OCI-LY7 (cell line): ENCODE measurements around the gene TRIM33. TPM values are rescaled to one million over a fixed set of nuclear protein-coding genes. Genes with fewer than 3 reads are reported as not detected.

Experiments
- BruUV-seq: library from RNA; stranded (reverse); fragments of 400-500 nt; replicated peaks from 2 replicates; lab custom pipeline; 2021; lab: Mats Ljungman, UMichigan
- CTCF ChIA-PET: fragments of 300-600 bp; sonication (Branson Sonifier 250); formaldehyde crosslinking; loops from one replicate; lab custom pipeline; 2022; ENCODE audit warnings: antibody characterized with exemption; ENCODE audit not compliant: unreplicated experiment; lab: Charles Lee
- POLR2A ChIA-PET: fragments of 300-600 bp; sonication (Branson Sonifier 250); formaldehyde crosslinking; loops from one replicate; lab custom pipeline; 2022; ENCODE audit warnings: antibody characterized with exemption; lab: Charles Lee
- DNase-seq: peaks from one replicate; pipeline ENCODE4 v3.0.0-alpha.2; 2015; ENCODE audit warnings: low spot score
- H2AFZ ChIP-seq: fragments of 200-600 bp; sonication (generic), shearing (Covaris generic); 2 replicates; pipeline ENCODE4 v1.6.1; 2014; ENCODE audit warnings: mild to moderate bottlenecking, antibody characterized with exemption, low read length, moderate library complexity
- H3K27ac ChIP-seq: fragments of 200-600 bp; sonication (generic); 2 replicates; pipeline ENCODE4 v1.5.1; 2014; ENCODE audit warnings: mixed run types, low read depth, mild to moderate bottlenecking, moderate library complexity, low read length, inconsistent platforms; ENCODE audit not compliant: poor library complexity, severe bottlenecking
- H3K36me3 ChIP-seq: fragments of 200-600 bp; sonication (generic); 2 replicates; pipeline ENCODE4 v1.6.1; 2014; ENCODE audit warnings: mild to moderate bottlenecking, antibody characterized with exemption, low read length, moderate library complexity, mixed read lengths; ENCODE audit not compliant: insufficient read depth
- H3K4me1 ChIP-seq: fragments of 200-600 bp; sonication (generic); 2 replicates; pipeline ENCODE4 v1.5.1; 2014; ENCODE audit warnings: mild to moderate bottlenecking, low read length; ENCODE audit not compliant: insufficient read depth, poor library complexity, severe bottlenecking
- H3K4me2 ChIP-seq: fragments of 200-600 bp; sonication (generic); 2 replicates; pipeline ENCODE4 v1.6.1; 2014; ENCODE audit warnings: mild to moderate bottlenecking, low read length
- H3K4me3 ChIP-seq: fragments of 200-600 bp; sonication (generic); 2 replicates; pipeline ENCODE4 v1.5.1; 2014; ENCODE audit warnings: mild to moderate bottlenecking, low read depth, low read length; ENCODE audit not compliant: poor library complexity, severe bottlenecking
- H3K79me2 ChIP-seq: fragments of 200-600 bp; sonication (generic); 2 replicates; pipeline ENCODE4 v1.6.1; 2016; ENCODE audit warnings: low read depth, mild to moderate bottlenecking, low read length, moderate library complexity, mixed read lengths; ENCODE audit not compliant: insufficient read depth
- H3K9me2 ChIP-seq: fragments of 200-600 bp; sonication (generic); 2 replicates; pipeline ENCODE4 v1.6.1; 2016; ENCODE audit warnings: mild to moderate bottlenecking, low read length, mixed read lengths; ENCODE audit not compliant: insufficient read depth
- H3K9me3 ChIP-seq: fragments of 200-600 bp; sonication (generic); 2 replicates; pipeline ENCODE4 v1.6.1; 2014; ENCODE audit warnings: mild to moderate bottlenecking, mixed run types, low read length, mixed read lengths
- H4K20me1 ChIP-seq: fragments of 200-600 bp; sonication (generic); 2 replicates; pipeline ENCODE4 v1.6.1; 2014; ENCODE audit warnings: mild to moderate bottlenecking, antibody characterized with exemption, low read length, moderate library complexity, mixed read lengths; ENCODE audit not compliant: insufficient read depth
- CTCF ChIP-seq: fragments of 200-600 bp; sonication (generic); conservative IDR thresholded peaks from 2 replicates; pipeline ENCODE4 v1.5.1; 2014; ENCODE audit warnings: mild to moderate bottlenecking, antibody characterized with exemption, low read length, moderate library complexity, mixed read lengths
- EZH2phosphoT487 ChIP-seq: fragments of 200-600 bp; sonication (generic); IDR thresholded peaks from 2 replicates; pipeline ENCODE4 v1.6.1; 2018; ENCODE audit warnings: low read depth, borderline replicate concordance, mild to moderate bottlenecking, mixed run types, antibody characterized with exemption, low read length, moderate library complexity, mixed read lengths
- intact Hi-C: fragments of 100-400 bp; cut with micrococcal nuclease; formaldehyde crosslinking; loops from one replicate; pipeline ENCODE4 v1.10.0; 2022; ENCODE audit not compliant: unreplicated experiment
- total RNA-seq, 2 experiments: library from RNA; depleted of rRNA in 1 of 2; stranded (reverse); fragments of >200 nt in 1 of 2; shearing (Covaris generic) in 1 of 2; gene quantifications; 2 replicates each; pipeline ENCODE4 v1.2.3, GENCODE V29; 2014 to 2022

The TRIM33 gene
- total RNA-seq, 2 experiments from 2014 or later: 43.0 to 44.7 TPM

GRCh38 chr1:114379987-114380386 is 131.0 kb downstream of the TRIM33 start:
- BruUV-seq: no TSS peak
- DNase-seq: no peak
- Histone ChIP-seq H3K4me3 (no peak overlapping the region), H3K9me2 (no peaks in the 10 kb centered on the region), H3K4me2 (no peak overlapping the region), H2AFZ (no peak overlapping the region), H3K4me1 (no peaks in the 10 kb centered on the region), H4K20me1 (no peaks in the 10 kb centered on the region), H3K36me3 (no peaks in the 10 kb centered on the region), H3K27ac (no peak overlapping the region), H3K79me2 (no peaks in the 10 kb centered on the region), H3K9me3 (peaks cover 24% of the 10 kb centered on the region; the same call in 1 of the 2 replicates)
- ChIA-PET CTCF (no interaction called here), POLR2A (interaction anchor here (0.9 kb wide), 1 partner anchor 25 kb away, joined by 3 read pairs; no protein-coding TSS in a partner anchor)
- intact Hi-C loops: loop anchor here (2.0 kb wide), 1 partner anchor 19 kb away; no protein-coding TSS in a partner anchor
- no peak for TF ChIP-seq EZH2phosphoT487
- TF ChIP-seq CTCF: no peak

- ChIA-PET CTCF (no interaction called here), POLR2A (no interaction called here)
- Histone ChIP-seq H3K36me3 (no peaks in the 10 kb centered on the region), H4K20me1 (no peaks in the 10 kb centered on the region), H3K4me1 (no peaks in the 10 kb centered on the region), H3K79me2 (no peaks in the 10 kb centered on the region), H3K4me3 (no peak overlapping the region), H3K4me2 (no peak overlapping the region), H2AFZ (no peak overlapping the region), H3K9me2 (no peaks in the 10 kb centered on the region), H3K27ac (no peak overlapping the region), H3K9me3 (peaks cover 20% of the 10 kb centered on the region)
- no peak for TF ChIP-seq CTCF
- no peak for TF ChIP-seq EZH2phosphoT487
- no peak for DNase-seq
- intact Hi-C loops: no loop called here
- no TSS peak for BruUV-seq
These were observed 131.6 kb downstream of the TRIM33 start for GRCh38 chr1:114379358-114379757.

- no TSS peak for BruUV-seq
- ChIA-PET POLR2A (interaction anchor here (0.6 kb wide), 1 partner anchor 443 kb away, joined by 3 read pairs; no protein-coding TSS in a partner anchor), CTCF (no interaction called here)
- no peak for DNase-seq
- no peaks in the 10 kb centered on the region for H3K36me3 ChIP-seq
- no peaks in the 10 kb centered on the region for H3K9me2 ChIP-seq
- no peaks in the 10 kb centered on the region for H3K4me1 ChIP-seq
- no peak overlapping the region for H2AFZ ChIP-seq
- H3K9me3 ChIP-seq: peaks cover 31% of the 10 kb centered on the region
- H3K27ac ChIP-seq: no peak overlapping the region
- H3K79me2 ChIP-seq: no peaks in the 10 kb centered on the region
- H3K4me2 ChIP-seq: no peak overlapping the region
- no peak overlapping the region for H3K4me3 ChIP-seq
- no peaks in the 10 kb centered on the region for H4K20me1 ChIP-seq
- intact Hi-C loops: no loop called here
- no peak for TF ChIP-seq EZH2phosphoT487
- no peak for TF ChIP-seq CTCF
These were observed 133.6 kb downstream of the TRIM33 start for GRCh38 chr1:114377356-114377755.
